Measurements from ENCODE around the gene MCTP1.
A peak's percentile ranks its signal among the peaks of the same experiment; 100 is the strongest.
"Not testable (repeated sequence)": the region's sequence is repeated elsewhere in the genome, so short reads cannot be mapped to it uniquely, and the experiment has no call there.

The MCTP1 gene

GRCh38 chr5:95191330-95191729 lies 93.6 kb downstream of the MCTP1 start:
- FAIRE-seq (no peak), DNase-seq (ENCODE audit: insufficient read length, low spot score) (no peak)

DNA sequence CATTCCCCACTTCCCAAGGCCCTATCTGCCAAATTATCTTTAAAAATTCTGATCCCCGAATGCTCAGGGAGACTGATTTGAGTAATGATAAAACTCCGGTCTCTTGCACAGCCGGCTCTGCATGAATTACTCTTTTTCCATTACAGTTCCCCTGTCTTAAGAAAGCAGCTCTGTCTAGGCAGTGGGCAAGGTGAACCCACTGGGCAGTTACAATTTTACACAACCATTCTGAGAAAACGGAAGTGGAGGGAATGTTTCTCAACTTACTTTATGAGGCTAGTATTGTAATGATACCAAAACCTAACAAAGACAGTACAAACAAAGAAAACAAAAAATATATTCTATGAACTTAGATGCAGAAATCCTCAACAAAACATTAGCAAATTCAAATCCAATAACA lies 100.0 kb downstream of the MCTP1 start:
- DNase-seq (ENCODE audit: insufficient read length, low spot score) (no peak), FAIRE-seq (no peak)

- no peak for FAIRE-seq
- DNase-seq (ENCODE audit: insufficient read length, low spot score), result no peak
Measured at GRCh38 chr5:95181644-95182043, 103.2 kb downstream of the MCTP1 start.

DNA sequence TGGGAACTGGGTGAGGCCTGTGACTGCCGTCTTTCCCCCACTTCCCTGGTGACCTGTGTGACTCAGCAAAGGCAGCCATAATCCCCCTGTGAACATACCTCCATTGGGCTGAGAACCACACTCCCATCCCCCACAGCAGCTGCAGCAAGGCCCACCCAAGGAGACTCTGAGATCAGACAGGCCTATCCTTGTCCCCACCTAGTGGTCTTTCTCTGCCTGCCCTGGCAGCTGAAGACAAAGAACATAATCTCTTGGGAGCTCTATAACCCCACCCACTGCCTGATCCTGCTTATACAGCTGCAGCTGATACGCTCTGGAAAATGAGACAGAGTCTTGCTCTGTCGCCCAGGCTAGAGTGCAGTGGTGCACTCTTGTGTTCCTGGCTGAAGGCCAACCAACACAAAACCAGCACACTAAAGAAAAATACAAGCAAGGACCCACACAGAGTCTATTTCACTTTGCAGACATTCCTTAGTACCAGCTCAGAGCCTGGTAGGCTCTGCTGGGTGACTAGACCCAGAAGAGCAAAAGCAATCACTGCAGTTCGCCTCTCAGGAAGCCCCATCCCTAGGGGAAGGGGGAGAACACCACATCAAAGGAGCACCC lies 106.7 kb downstream of the MCTP1 start:
- FAIRE-seq, result no peak
- DNase-seq (ENCODE audit: insufficient read length, low spot score), result peak; percentile 7

DNA sequence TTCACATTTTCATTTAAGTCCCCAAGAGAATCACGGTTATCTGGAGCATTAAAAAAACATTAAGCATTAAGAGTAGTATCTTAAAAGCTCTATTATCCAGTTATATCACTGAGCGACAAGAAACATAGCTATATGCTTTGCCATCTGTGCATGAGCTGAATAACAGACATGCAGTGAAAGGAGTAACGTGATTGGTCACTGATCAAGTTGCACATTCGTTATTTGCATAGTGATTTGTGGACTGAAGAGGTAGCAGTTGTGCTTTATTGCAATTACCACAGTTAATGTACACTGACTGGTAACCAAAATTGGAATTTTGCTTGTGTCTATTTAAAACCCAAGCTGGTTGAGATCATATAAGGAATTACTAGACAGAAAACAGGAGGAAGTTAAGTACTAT lies 107.4 kb downstream of the MCTP1 start:
- no peak for DNase-seq (ENCODE audit: insufficient read length, low spot score)

DNA sequence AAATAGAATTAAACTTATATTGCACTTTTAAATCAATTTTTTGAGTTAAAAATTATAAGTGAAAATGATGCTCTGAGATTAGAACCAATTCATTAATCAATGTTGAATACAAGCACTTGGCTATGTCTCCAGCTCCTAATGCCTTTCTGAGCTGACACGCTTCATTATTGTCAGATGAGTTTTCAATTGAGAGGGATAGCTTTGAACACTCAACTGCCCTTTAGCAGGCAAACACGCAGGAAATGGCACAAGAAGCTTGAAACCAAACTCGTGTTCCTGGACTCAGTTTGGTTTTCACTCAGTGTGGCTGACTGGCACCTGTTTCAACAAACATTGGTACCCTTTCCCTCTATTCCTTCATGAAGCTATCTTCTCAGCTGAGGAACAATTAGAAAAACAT lies 109.8 kb downstream of the MCTP1 start:
- DNase-seq (ENCODE audit: insufficient read length, low spot score) (no peak), FAIRE-seq (no peak)

More for the DNA sequence above, 107.4 kb downstream of the MCTP1 start:
- FAIRE-seq, result no peak

GRCh38 chr5:95172659-95173058 lies 112.2 kb downstream of the MCTP1 start:
- FAIRE-seq (no peak), DNase-seq (ENCODE audit: insufficient read length, low spot score) (no peak)

GRCh38 chr5:95164861-95165260 lies 120.0 kb downstream of the MCTP1 start:
- no peak for FAIRE-seq
- no peak for DNase-seq (ENCODE audit: insufficient read length, low spot score)

DNA sequence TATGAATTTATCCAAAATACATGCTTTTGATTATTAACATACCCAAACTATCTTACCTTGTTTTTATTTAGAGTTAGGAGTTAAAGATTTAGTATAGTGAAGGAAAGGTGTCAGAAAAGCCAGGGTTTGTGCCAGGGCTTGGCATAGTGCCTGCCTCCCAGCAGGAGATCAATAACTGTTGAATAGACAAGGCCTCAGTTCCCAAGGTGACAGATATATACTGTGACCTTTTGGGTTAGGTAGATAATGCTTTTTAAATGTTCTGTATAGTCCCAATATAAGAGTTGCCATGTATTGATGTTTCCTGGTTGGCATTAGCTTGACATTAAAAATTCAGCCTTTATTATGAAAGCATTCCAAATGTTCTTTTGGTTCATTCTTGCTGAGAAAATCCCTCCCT lies 121.8 kb downstream of the MCTP1 start:
- no peak for DNase-seq (ENCODE audit: insufficient read length, low spot score)
- no peak for FAIRE-seq

- FAIRE-seq, result no peak
- DNase-seq (ENCODE audit: insufficient read length, low spot score), result no peak
Measured at GRCh38 chr5:95162231-95162992, 122.5 kb downstream of the MCTP1 start.

GRCh38 chr5:95159603-95160002 lies 125.3 kb downstream of the MCTP1 start:
- DNase-seq (ENCODE audit: insufficient read length, low spot score) (no peak), FAIRE-seq (no peak)

DNA sequence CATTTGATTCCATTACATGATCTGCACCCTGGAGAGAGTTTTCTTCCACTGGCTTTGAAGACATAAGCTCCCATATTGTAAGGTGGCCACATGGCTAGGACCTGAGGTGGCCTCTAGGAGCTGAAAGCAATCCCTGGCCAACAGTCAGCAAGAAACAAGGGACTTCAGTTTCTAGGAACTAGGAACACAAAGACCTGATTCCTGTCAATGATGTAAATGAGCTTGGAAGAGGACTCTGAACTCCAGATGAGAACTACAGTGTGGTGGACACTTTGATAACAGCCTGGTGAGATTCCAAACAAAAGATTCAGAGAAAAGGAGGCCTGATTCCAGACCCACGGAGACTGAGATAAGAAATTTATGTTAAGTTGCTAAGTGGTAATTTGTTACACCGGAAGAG lies 129.0 kb downstream of the MCTP1 start:
- FAIRE-seq (no peak), DNase-seq (ENCODE audit: insufficient read length, low spot score) (no peak)

GRCh38 chr5:95153511-95153910 lies 131.4 kb downstream of the MCTP1 start:
- DNase-seq (ENCODE audit: insufficient read length, low spot score) (no peak), FAIRE-seq (no peak)

DNA sequence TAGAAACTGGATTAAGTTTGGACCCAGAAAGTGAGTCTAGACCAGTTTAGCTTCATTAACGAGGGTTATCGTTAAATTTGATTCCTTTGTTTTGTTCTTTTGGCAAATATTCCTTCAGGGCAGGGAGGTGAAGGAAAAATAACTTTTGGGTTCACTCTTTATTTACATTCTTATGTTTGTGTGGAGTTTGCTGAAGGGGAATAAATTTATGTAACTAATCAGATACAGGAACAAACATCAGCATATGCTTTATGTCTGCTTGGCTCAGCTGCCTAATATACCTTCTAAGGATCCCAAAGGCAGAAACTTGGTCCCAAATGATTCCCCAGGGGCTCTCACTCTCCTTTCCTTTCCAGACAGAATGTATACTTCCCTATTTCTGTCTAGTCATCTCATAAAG lies 132.4 kb downstream of the MCTP1 start:
- no peak for FAIRE-seq
- no peak for DNase-seq (ENCODE audit: insufficient read length, low spot score)

- no peak for DNase-seq (ENCODE audit: insufficient read length, low spot score)
- no peak for FAIRE-seq
Measured at GRCh38 chr5:95152131-95152530, 132.8 kb downstream of the MCTP1 start.

DNA sequence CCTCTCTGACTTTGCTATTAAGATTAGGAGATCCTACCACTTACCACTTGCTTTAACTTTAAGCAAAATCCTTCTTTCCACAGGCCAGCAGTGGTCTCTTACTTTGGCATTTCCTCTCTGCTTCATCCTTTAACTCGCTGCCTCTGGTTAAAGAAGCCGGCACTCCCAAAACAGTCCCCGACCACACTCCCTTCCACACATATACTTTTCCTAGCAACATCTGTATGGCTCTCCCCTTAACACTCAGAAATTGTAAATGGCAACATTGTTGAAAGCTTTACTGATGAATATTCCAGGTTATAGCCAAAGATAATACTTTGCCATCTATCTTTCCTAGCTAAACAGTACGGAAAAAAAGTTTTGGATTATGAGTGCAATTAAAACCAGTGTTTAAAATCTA lies 133.2 kb downstream of the MCTP1 start:
- FAIRE-seq, result no peak

DNA sequence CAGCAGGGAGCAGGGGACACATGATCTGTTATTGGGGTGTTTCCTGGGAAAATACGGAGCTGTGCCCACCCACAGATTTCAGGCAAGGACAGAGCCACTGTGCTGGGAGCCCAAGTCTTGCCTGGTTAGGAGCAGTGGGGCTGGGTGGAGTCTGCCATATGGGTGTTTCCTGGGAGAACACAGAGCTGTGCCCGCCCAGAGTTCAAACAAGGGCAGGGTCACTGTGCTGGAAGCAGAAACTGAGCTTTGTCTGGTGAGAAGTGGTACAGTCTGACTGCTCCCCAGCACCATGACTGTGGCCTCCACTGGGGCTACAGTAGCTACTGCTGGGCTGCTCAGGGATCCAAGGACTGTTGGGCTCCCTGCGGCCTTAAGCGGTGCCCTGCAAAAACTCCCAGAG lies 135.5 kb downstream of the MCTP1 start:
- DNase-seq (ENCODE audit: insufficient read length, low spot score) (no peak), FAIRE-seq (no peak)

More for the DNA sequence above, 133.2 kb downstream of the MCTP1 start:
- no peak for DNase-seq (ENCODE audit: insufficient read length, low spot score)

GRCh38 chr5:95148453-95148852 lies 136.4 kb downstream of the MCTP1 start:
- DNase-seq (ENCODE audit: insufficient read length, low spot score) (no peak), FAIRE-seq (no peak)

DNA sequence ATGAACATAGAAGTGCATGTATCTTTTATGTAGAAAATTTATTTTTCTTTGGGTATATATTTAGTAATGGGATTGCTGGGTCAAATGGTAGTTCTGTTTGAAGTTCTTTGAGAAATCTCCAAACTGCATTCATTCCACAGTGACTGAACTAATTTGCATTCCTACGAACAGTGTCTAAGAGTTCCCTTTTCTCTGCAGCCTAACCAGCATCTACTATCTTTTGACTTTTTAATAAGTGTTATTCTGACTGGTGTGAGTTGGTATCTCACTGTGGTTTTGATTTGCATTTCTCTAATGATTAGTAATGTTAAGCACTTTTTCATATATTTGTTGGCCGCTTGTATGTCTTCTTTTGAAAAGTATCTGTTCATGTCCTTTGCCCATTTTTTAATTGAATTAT lies 141.0 kb downstream of the MCTP1 start:
- not testable (repeated sequence) for FAIRE-seq; DNase-seq (ENCODE audit: insufficient read length, low spot score)

- no peak for FAIRE-seq
- no peak for DNase-seq (ENCODE audit: insufficient read length, low spot score)
Measured at GRCh38 chr5:95142145-95142544, 142.7 kb downstream of the MCTP1 start.

DNA sequence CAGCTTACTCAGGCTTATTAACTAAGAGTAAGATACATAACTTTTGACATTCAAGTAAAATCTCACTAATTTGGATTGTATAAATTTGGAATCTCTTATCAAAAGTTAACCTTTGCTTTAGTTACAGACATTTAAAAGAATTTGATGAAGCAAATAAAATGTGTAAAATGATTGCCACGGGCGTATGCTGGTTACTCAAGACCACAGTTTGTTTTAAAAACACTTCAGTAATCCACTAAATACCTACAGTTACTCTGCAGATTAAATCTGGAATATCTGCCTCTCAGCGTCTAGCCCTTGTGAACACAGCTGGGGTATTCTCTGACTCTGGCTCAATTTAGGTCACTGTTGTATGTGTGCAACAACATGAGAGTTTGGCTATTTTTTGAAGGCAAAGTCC lies 143.8 kb downstream of the MCTP1 start:
- FAIRE-seq, result no peak
- no peak for DNase-seq (ENCODE audit: insufficient read length, low spot score)

- DNase-seq (ENCODE audit: insufficient read length, low spot score) (no peak), FAIRE-seq (no peak)
Measured at GRCh38 chr5:95134326-95134725, 150.6 kb downstream of the MCTP1 start.

Measured in HTR-8/SVneo (cell line).